Prostate gland (tissue), 2 donors: ENCODE data around the gene TULP3.

Experiments
- CTCF ChIP-seq, 4 experiments: fragments of 200-600 bp in 2 of 4; fragments of 450-650 bp in 2 of 4; sonication (generic) in 2 of 4; IDR thresholded peaks; 1 replicate in 3 of 4; 2 replicates in 1 of 4; pipeline ENCODE4 v1.5.1; 2016 to 2019; ENCODE audit warnings: antibody characterized with exemption in 4 of 4, mild to moderate bottlenecking in 2 of 4, moderate library complexity in 2 of 4
- POLR2A ChIP-seq: fragments of 450-650 bp; IDR thresholded peaks from one replicate; pipeline ENCODE4 v1.6.1; 2016; ENCODE audit warnings: antibody characterized with exemption, mild to moderate bottlenecking
- POLR2AphosphoS5 ChIP-seq: sonication (generic); formaldehyde crosslinking; IDR thresholded peaks from one replicate; pipeline ENCODE4 v1.6.1; 2017; ENCODE audit warnings: antibody characterized with exemption

GRCh38 chr12:2845280-2845679 lies 45.4 kb upstream of the TULP3 start:
- no peak for TF ChIP-seq CTCF (IDR thresholded peaks at IDR 0.05)
- no peak for TF ChIP-seq POLR2AphosphoS5
- TF ChIP-seq POLR2A, result no peak
